Mammary epithelial cell (primary cell): Measurements from ENCODE around the gene AIG1.

Experiments
- CTCF ChIP-seq, 2 donors: IDR thresholded peaks in 1 of 2; conservative IDR thresholded peaks in 1 of 2; 2 replicates each; pipeline ENCODE4 v1.5.1; 2011 to 2012; ENCODE audit warnings: inconsistent platforms in 2 of 2, low read length in 2 of 2, mild to moderate bottlenecking in 2 of 2, control low read depth in 1 of 2, low read depth in 1 of 2; ENCODE audit not compliant: insufficient read depth in 1 of 2; ENCODE audit errors: extremely low read depth in 1 of 2
- EZH2 ChIP-seq: IDR thresholded peaks from 2 replicates; pipeline ENCODE4 v1.6.1; 2012; ENCODE audit warnings: low read length, inconsistent platforms, borderline replicate concordance

- TF ChIP-seq CTCF (conservative IDR thresholded peaks at IDR 0.05 in 1 of 2, IDR thresholded peaks at IDR 0.05 in 1 of 2; ENCODE audit: extremely low read depth in 1 of 2, insufficient read depth in 1 of 2, low read depth in 1 of 2, low read length in 2 of 2) (peak in 1 of 2 donors; percentile 6), EZH2 (no peak)
These were observed 313.3 kb downstream of the AIG1 start for GRCh38 chr6:143374014-143374413.
